Bronchial smooth muscle cell (primary cell): ENCODE measurements around the gene CFAP206. TPM values are rescaled to one million over a fixed set of nuclear protein-coding genes. Genes with fewer than 3 reads are reported as not detected.

Source experiments
- total RNA-seq: library from RNA; depleted of rRNA; stranded (reverse); fragments of >200 nt; gene quantifications from 2 replicates; pipeline ENCODE4 v1.2.1, GENCODE V29; 2014

The CFAP206 gene
- 0.16 and 0.34 TPM in 2 replicates for total RNA-seq

GRCh38 chr6:87407901-87408720, at the start of gene CFAP206:
Gene CFAP206, plus strand, starts transcription at chr6:87407972. Its CDS starts 1,868 bp downstream, at chr6:87409840.

GRCh38 chr6:87472525-87473418, 65.0 kb downstream of the CFAP206 start, which contains the start of gene SLC35A1:
Gene SLC35A1, plus strand, starts transcription at chr6:87472974. Its CDS starts 30 bp downstream, at chr6:87473004.

Other genes with a start within 250 kb of the CFAP206 start
- 4.9 and 6.5 TPM in 2 replicates for gene SMIM8, start 85.4 kb upstream of the CFAP206 start, total RNA-seq
- not detected in 2 replicates for gene GJB7, start 78.7 kb upstream of the CFAP206 start, total RNA-seq
- 1.4 and 2.4 TPM in 2 replicates for gene C6orf163, start 63.2 kb upstream of the CFAP206 start, total RNA-seq
- gene SLC35A1, start 65.0 kb downstream of the CFAP206 start, total RNA-seq = 18.3 and 19.2 TPM in 2 replicates
- gene RARS2, start 182.0 kb downstream of the CFAP206 start, total RNA-seq = 27.4 and 45.6 TPM in 2 replicates
- gene ORC3, start 182.2 kb downstream of the CFAP206 start, total RNA-seq = 14.7 and 16.9 TPM in 2 replicates